ENCODE results near the gene BGLAP. TPM values are rescaled to one million over a fixed set of nuclear protein-coding genes. Genes with fewer than 3 reads are reported as not detected.

The BGLAP gene
- total RNA-seq, 1 donor from 2014 or later: 5.8 TPM

DNA sequence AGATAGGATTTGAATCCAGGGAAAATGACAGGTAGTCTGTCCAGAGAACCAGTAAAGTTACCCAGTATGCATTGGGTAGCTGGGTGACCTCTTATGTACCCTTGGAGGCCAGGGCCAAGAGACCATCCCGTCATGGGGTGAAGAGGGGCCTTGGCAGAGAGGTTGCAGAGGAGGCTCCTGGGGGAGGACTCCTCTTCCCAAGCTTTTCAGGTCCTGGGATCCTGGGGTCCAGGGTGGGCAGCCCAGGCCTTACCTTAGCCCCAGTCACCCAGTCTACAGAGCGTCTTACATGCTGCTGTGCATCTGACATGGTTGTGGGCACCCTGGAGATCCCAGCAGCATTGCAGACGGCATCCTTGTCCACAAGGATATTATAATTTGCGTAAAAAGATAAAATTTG, 15.2 kb upstream of the BGLAP start:
- TF ChIP-seq CTCF (IDR thresholded peaks at IDR 0.05; ENCODE audit: unreplicated experiment): no peak
- no peaks in the 10 kb centered on the region for H3K27me3 Mint-ChIP-seq
- H3K27ac Mint-ChIP-seq: no peak overlapping the region
- DNase-seq (ENCODE audit: low spot score, unreplicated experiment): no peak
- H3K36me3 Mint-ChIP-seq (ENCODE audit: insufficient read depth): peaks cover 22% of the 10 kb centered on the region
- H3K4me3 Mint-ChIP-seq (ENCODE audit: low read depth): no peak overlapping the region
- H3K9me3 Mint-ChIP-seq (ENCODE audit: low read depth): no peaks in the 10 kb centered on the region
- H3K4me1 Mint-ChIP-seq (ENCODE audit: low read depth): peaks cover 3% of the 10 kb centered on the region

DNA sequence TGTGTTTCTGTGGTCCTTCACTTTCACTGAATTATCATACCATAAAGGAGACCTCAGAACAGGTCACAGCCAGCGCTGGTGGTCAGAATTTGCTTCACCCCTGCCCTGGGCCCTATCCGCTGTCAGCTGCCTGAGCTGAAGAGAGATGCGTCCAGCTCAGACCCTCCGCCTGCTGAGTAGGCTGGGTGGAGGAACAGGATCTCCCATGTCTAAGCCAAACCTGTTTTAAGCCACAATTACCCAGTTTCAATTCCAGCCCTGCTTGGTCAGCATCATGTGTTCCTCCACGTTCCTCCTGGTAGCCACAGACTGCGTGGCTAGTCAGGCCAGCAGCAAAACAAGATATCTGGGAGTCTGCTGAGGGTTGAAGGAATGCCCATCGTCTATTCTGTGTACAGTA, 13.5 kb upstream of the BGLAP start:
- Mint-ChIP-seq H3K27ac (no peak overlapping the region), H3K27me3 (no peaks in the 10 kb centered on the region), H3K4me3 (ENCODE audit: low read depth) (no peak overlapping the region), H3K4me1 (ENCODE audit: low read depth) (peaks cover 3% of the 10 kb centered on the region), H3K9me3 (ENCODE audit: low read depth) (no peaks in the 10 kb centered on the region), H3K36me3 (ENCODE audit: insufficient read depth) (peaks cover 13% of the 10 kb centered on the region)
- TF ChIP-seq CTCF (IDR thresholded peaks at IDR 0.05; ENCODE audit: unreplicated experiment): no peak
- no peak for DNase-seq (ENCODE audit: low spot score, unreplicated experiment)

- no peaks in the 10 kb centered on the region for H3K9me3 Mint-ChIP-seq (ENCODE audit: low read depth)
- peaks cover 3% of the 10 kb centered on the region for H3K4me1 Mint-ChIP-seq (ENCODE audit: low read depth)
- no peak overlapping the region for H3K4me3 Mint-ChIP-seq (ENCODE audit: low read depth)
- no peaks in the 10 kb centered on the region for H3K27me3 Mint-ChIP-seq
- TF ChIP-seq CTCF (IDR thresholded peaks at IDR 0.05; ENCODE audit: unreplicated experiment): no peak
- no peak for DNase-seq (ENCODE audit: low spot score, unreplicated experiment)
- H3K27ac Mint-ChIP-seq: no peak overlapping the region
- peaks cover 13% of the 10 kb centered on the region for H3K36me3 Mint-ChIP-seq (ENCODE audit: insufficient read depth)
Observed at GRCh38 chr1:156229809-156230472, 12.0 kb upstream of the BGLAP start.

- Mint-ChIP-seq H3K36me3 (ENCODE audit: insufficient read depth) (peaks cover 11% of the 10 kb centered on the region), H3K27ac (no peak overlapping the region), H3K4me1 (ENCODE audit: low read depth) (peaks cover 1% of the 10 kb centered on the region), H3K9me3 (ENCODE audit: low read depth) (no peaks in the 10 kb centered on the region), H3K4me3 (ENCODE audit: low read depth) (no peak overlapping the region), H3K27me3 (no peaks in the 10 kb centered on the region)
- no peak for DNase-seq (ENCODE audit: low spot score, unreplicated experiment)
- TF ChIP-seq CTCF (IDR thresholded peaks at IDR 0.05; ENCODE audit: unreplicated experiment): no peak
Observed at GRCh38 chr1:156230473-156230837, 11.5 kb upstream of the BGLAP start.

- H3K36me3 Mint-ChIP-seq (ENCODE audit: insufficient read depth): peaks cover 16% of the 10 kb centered on the region
- no peak for DNase-seq (ENCODE audit: low spot score, unreplicated experiment)
- no peak overlapping the region for H3K4me3 Mint-ChIP-seq (ENCODE audit: low read depth)
- H3K9me3 Mint-ChIP-seq (ENCODE audit: low read depth): no peaks in the 10 kb centered on the region
- no peak for TF ChIP-seq CTCF (IDR thresholded peaks at IDR 0.05; ENCODE audit: unreplicated experiment)
- no peaks in the 10 kb centered on the region for H3K4me1 Mint-ChIP-seq (ENCODE audit: low read depth)
- no peak overlapping the region for H3K27ac Mint-ChIP-seq
- no peaks in the 10 kb centered on the region for H3K27me3 Mint-ChIP-seq
Observed at GRCh38 chr1:156232201-156232894, 9.6 kb upstream of the BGLAP start.
